Measurements from ENCODE around the gene UBA52. TPM values are rescaled to one million over a fixed set of nuclear protein-coding genes. Genes with fewer than 3 reads are reported as not detected.

The UBA52 gene
- total and polyA plus RNA-seq, 2 of the 13 experiments (the other 11 are each of a cell fraction or from before 2014, with no cell fraction given) = 959 to 1,782 TPM

- H3K4me1 ChIP-seq (ENCODE audit: insufficient read depth, low read length) = peaks cover 33% of the 10 kb centered on the region
- H4K20me1 ChIP-seq (ENCODE audit: insufficient read depth, low read length) = no peaks in the 10 kb centered on the region
- peak overlapping the region; percentile 59 to 85 (median 68) for H3K4me3 ChIP-seq (replicated peaks in 1 of 3; ENCODE audit: insufficient read depth in 1 of 3, low read depth in 2 of 3, low read length in 3 of 3)
- in situ Hi-C loops (cut with HindIII; ENCODE audit: extremely low pct_ligation_motif_present, low pct_unique_long_range_greater_than_20kb) = no loop called here
- peak; percentile 37 for ATAC-seq
- ChIA-PET POLR2A (interaction anchor here (0.7 to 3.2 kb wide), 24 partner anchors 9 to 252 kb away, joined by 3 to 74 read pairs (median 4); partner anchors contain the start of genes ELL, KXD1, SSBP4 and UBA52), CTCF (ENCODE audit: low intra/inter-chr PET ratio, low total read pairs) (no interaction called here)
- intact Hi-C loops (cut with micrococcal nuclease; ENCODE audit: unreplicated experiment) = loop anchor here (1.0 to 2.0 kb wide), 2 partner anchors 86 to 119 kb away; no protein-coding TSS in a partner anchor
- TSS peak; percentile 35 for BruUV-seq (replicated peaks)
- peaks cover 0 to 2% of the 10 kb centered on the region in 2 experiments; a peak in 1 of 5 replicates for H3K27me3 ChIP-seq (ENCODE audit: control insufficient read depth in 1 of 2, insufficient read depth in 2 of 2, low read length in 2 of 2)
- peak overlapping the region; percentile 96 for H3K4me2 ChIP-seq (ENCODE audit: low read depth, low read length)
- H3K79me2 ChIP-seq (ENCODE audit: insufficient read depth, low read length) = no peaks in the 10 kb centered on the region
- peak overlapping the region; percentile 92 for H3K27ac ChIP-seq (ENCODE audit: extremely low read length, insufficient read depth, low read length)
- peak overlapping the region; percentile 75 for H3K9ac ChIP-seq (ENCODE audit: insufficient read depth, low read depth, low read length)
- H3K9me3 ChIP-seq (ENCODE audit: low read length) = no peaks in the 10 kb centered on the region
- peak; percentile 53 for DNase-seq (ENCODE audit: low spot score)
- H3K36me3 ChIP-seq (replicated peaks in 1 of 2; ENCODE audit: control insufficient read depth in 1 of 2, insufficient read depth in 2 of 2, low read length in 2 of 2) = peaks cover 0 to 3% of the 10 kb centered on the region in 2 experiments; a peak in 1 of 5 replicates
- no peak overlapping the region for H2AFZ ChIP-seq (ENCODE audit: low read length)
- WGBS (ENCODE audit: low lambda C conversion rate) = 0% methylated on average over 10 of the region's 16 CpGs
- FAIRE-seq = peak; percentile 44
- TF ChIP-seq ZNF780A (CRISPR knock-in tag; IDR thresholded peaks at IDR 0.05) = no peak
- no peak for TF ChIP-seq ZNF326 (CRISPR knock-in tag; IDR thresholded peaks at IDR 0.05; ENCODE audit: borderline replicate concordance)
- no peak for TF ChIP-seq SP140L (CRISPR knock-in tag; IDR thresholded peaks at IDR 0.05; ENCODE audit: borderline replicate concordance)
- TF ChIP-seq ZNF784 (CRISPR knock-in tag; IDR thresholded peaks at IDR 0.05; ENCODE audit: borderline replicate concordance) = no peak
- TF ChIP-seq HOXA3 (CRISPR knock-in tag; IDR thresholded peaks at IDR 0.05) = 0 out of 2 replicates have a peak, but pooled peaks have one; percentile 22
- TF ChIP-seq REL (CRISPR knock-in tag; conservative IDR thresholded peaks at IDR 0.05) = no peak
- TF ChIP-seq CHCHD3 (CRISPR knock-in tag; IDR thresholded peaks at IDR 0.05) = no peak
- TF ChIP-seq GMEB1 (CRISPR knock-in tag; IDR thresholded peaks at IDR 0.05; ENCODE audit: borderline replicate concordance) = no peak
- TF ChIP-seq THYN1 (CRISPR knock-in tag; IDR thresholded peaks at IDR 0.05; ENCODE audit: borderline replicate concordance, low read depth) = no peak
- TF ChIP-seq MXI1 (IDR thresholded peaks at IDR 0.05; ENCODE audit: borderline replicate concordance, low read depth, low read length) = no peak
- no peak for TF ChIP-seq GATAD1 (CRISPR knock-in tag; IDR thresholded peaks at IDR 0.05)
- TF ChIP-seq PHF20 (CRISPR knock-in tag; IDR thresholded peaks at IDR 0.05) = peak; percentile 20; the same call in 1 of the 2 replicates
- TF ChIP-seq SIX4 (CRISPR knock-in tag; IDR thresholded peaks at IDR 0.05) = no peak
- no peak for TF ChIP-seq PAF1 (CRISPR knock-in tag; IDR thresholded peaks at IDR 0.05)
- 0 out of 2 replicates have a peak, but pooled peaks have one; percentile 34 for TF ChIP-seq RNF219 (CRISPR knock-in tag; IDR thresholded peaks at IDR 0.05)
- TF ChIP-seq CREM (IDR thresholded peaks at IDR 0.05) = 0 out of 2 replicates have a peak, but pooled peaks have one; percentile 13
- TF ChIP-seq CREM (CRISPR knock-in tag; IDR thresholded peaks at IDR 0.05) = no peak
- no peak for TF ChIP-seq SNAPC2 (CRISPR knock-in tag; IDR thresholded peaks at IDR 0.05)
- no peak for TF ChIP-seq U2AF2 (IDR thresholded peaks at IDR 0.05; ENCODE audit: low read depth, low read length)
These were observed 16.4 kb downstream of the UBA52 start for GRCh38 chr19:18587962-18588610.
